ENCODE results near the gene PIK3CB. TPM values are rescaled to one million over a fixed set of nuclear protein-coding genes. Genes with fewer than 3 reads are reported as not detected.
A peak's percentile ranks its signal among the peaks of the same experiment; 100 is the strongest.
"Not testable (repeated sequence)": the region's sequence is repeated elsewhere in the genome, so short reads cannot be mapped to it uniquely, and the experiment has no call there.

The PIK3CB gene
- total and polyA plus RNA-seq, 4 donors: 12.8 to 41.9 (median 27.5) TPM

GRCh38 chr3:138842483-138843188 lies 7.9 kb upstream of the PIK3CB start:
- no peak for DNase-seq
- WGBS, 2 donors: 49 to 70% methylated on average over 5 of the region's 5 CpGs

GRCh38 chr3:138838385-138838784 lies 3.7 kb upstream of the PIK3CB start:
- H3K27me3 ChIP-seq (ENCODE audit: control insufficient read depth in 3 of 3, insufficient read depth in 3 of 3, low read length in 2 of 3); DNase-seq; H3K4me3 ChIP-seq; H3K9me3 ChIP-seq (ENCODE audit: control insufficient read depth in 4 of 4, insufficient read depth in 3 of 4, low read length in 3 of 4); H3K36me3 ChIP-seq (ENCODE audit: control insufficient read depth in 4 of 4, insufficient read depth in 4 of 4, low read length in 4 of 4); ATAC-seq (ENCODE audit: insufficient read depth, low FRiP score); H3K27ac ChIP-seq (ENCODE audit: low read depth in 1 of 2, low read length in 1 of 2); H3K9ac ChIP-seq (ENCODE audit: insufficient read depth in 1 of 2, low read length in 2 of 2): not testable (repeated sequence)
- peaks cover 0 to 15% (median 0%) of the 10 kb centered on the region in 5 donors for H3K4me1 ChIP-seq (ENCODE audit: control insufficient read depth in 5 of 5, insufficient read depth in 5 of 5, low read length in 5 of 5)
- 97% methylated on average over 7 of the region's 7 CpGs for WGBS, 2 donors

More at GRCh38 chr3:138842483-138843188, 7.9 kb upstream of the PIK3CB start:
- TF ChIP-seq CTCF (IDR thresholded peaks at IDR 0.05; ENCODE audit: control extremely low read depth, extremely low read depth): no peak
- ATAC-seq (ENCODE audit: insufficient read depth, low FRiP score): no peak
- no peaks in the 10 kb centered on the region for H3K36me3 ChIP-seq (ENCODE audit: control insufficient read depth in 4 of 4, insufficient read depth in 4 of 4, low read length in 4 of 4)
- no peaks in the 10 kb centered on the region for H3K9me3 ChIP-seq (ENCODE audit: control insufficient read depth in 4 of 4, insufficient read depth in 3 of 4, low read length in 3 of 4)
- no peaks in the 10 kb centered on the region for H3K27me3 ChIP-seq (ENCODE audit: control insufficient read depth in 3 of 3, insufficient read depth in 3 of 3, low read length in 2 of 3)
- H3K9ac ChIP-seq (ENCODE audit: insufficient read depth in 1 of 2, low read length in 2 of 2): no peak overlapping the region
- no peaks in the 10 kb centered on the region for H3K4me1 ChIP-seq (ENCODE audit: control insufficient read depth in 5 of 5, insufficient read depth in 5 of 5, low read length in 5 of 5)
- no peak overlapping the region for H3K27ac ChIP-seq (ENCODE audit: low read depth in 1 of 2, low read length in 1 of 2)
- no peak overlapping the region for H3K4me3 ChIP-seq

GRCh38 chr3:138835846-138836245 lies 1.1 kb upstream of the PIK3CB start:
- H3K4me1 ChIP-seq (ENCODE audit: control insufficient read depth in 5 of 5, insufficient read depth in 5 of 5, low read length in 5 of 5): peaks cover 0 to 15% (median 0%) of the 10 kb centered on the region in 5 donors
- not testable (repeated sequence) for H3K9me3 ChIP-seq (ENCODE audit: control insufficient read depth in 4 of 4, insufficient read depth in 3 of 4, low read length in 3 of 4); H3K27me3 ChIP-seq (ENCODE audit: control insufficient read depth in 3 of 3, insufficient read depth in 3 of 3, low read length in 2 of 3); H3K36me3 ChIP-seq (ENCODE audit: control insufficient read depth in 4 of 4, insufficient read depth in 4 of 4, low read length in 4 of 4); H3K4me3 ChIP-seq; H3K9ac ChIP-seq (ENCODE audit: insufficient read depth in 1 of 2, low read length in 2 of 2); DNase-seq; H3K27ac ChIP-seq (ENCODE audit: low read depth in 1 of 2, low read length in 1 of 2); ATAC-seq (ENCODE audit: insufficient read depth, low FRiP score)
- WGBS, 2 donors: 96% methylated on average over 19 of the region's 19 CpGs

GRCh38 chr3:138835397-138835757 lies 649 bp upstream of the PIK3CB start:
- WGBS, 2 donors: 50 to 64% methylated on average over 4 of the region's 4 CpGs
- no peak overlapping the region for H3K4me3 ChIP-seq

More at GRCh38 chr3:138835397-138835757, 649 bp upstream of the PIK3CB start:
- ATAC-seq (ENCODE audit: insufficient read depth, low FRiP score) (no peak), DNase-seq (no peak)
- Histone ChIP-seq H3K27ac (ENCODE audit: low read depth in 1 of 2, low read length in 1 of 2) (peak overlapping the region; percentile 92 to 96), H3K4me1 (ENCODE audit: control insufficient read depth in 5 of 5, insufficient read depth in 5 of 5, low read length in 5 of 5) (peaks cover 0 to 15% (median 0%) of the 10 kb centered on the region in 5 donors), H3K9ac (ENCODE audit: insufficient read depth in 1 of 2, low read length in 2 of 2) (peak overlapping the region; percentile 88 to 95), H3K27me3 (ENCODE audit: control insufficient read depth in 3 of 3, insufficient read depth in 3 of 3, low read length in 2 of 3) (no peaks in the 10 kb centered on the region), H3K9me3 (ENCODE audit: control insufficient read depth in 4 of 4, insufficient read depth in 3 of 4, low read length in 3 of 4) (no peaks in the 10 kb centered on the region), H3K36me3 (ENCODE audit: control insufficient read depth in 4 of 4, insufficient read depth in 4 of 4, low read length in 4 of 4) (no peaks in the 10 kb centered on the region)
- TF ChIP-seq CTCF (IDR thresholded peaks at IDR 0.05; ENCODE audit: control extremely low read depth, extremely low read depth): no peak

Measured in lung (tissue), 12 donors.